Neural crest cell (in vitro differentiated cells): Measurements from ENCODE around the gene CFDP1. TPM values are rescaled to one million over a fixed set of nuclear protein-coding genes. Genes with fewer than 3 reads are reported as not detected.

Experiments
- DNase-seq: peaks from one replicate; pipeline ENCODE4 v3.0.0; 2021; ENCODE audit warnings: low read depth, mixed read lengths, low spot score
- H3K27ac Mint-ChIP-seq: one replicate; pipeline ENCODE4 v1.8.0; 2021; ENCODE audit warnings: mild to moderate bottlenecking, mixed read lengths; ENCODE audit not compliant: unreplicated experiment
- H3K27me3 Mint-ChIP-seq: 2 replicates; pipeline ENCODE4 v1.8.0; 2021; ENCODE audit warnings: low read depth, mild to moderate bottlenecking, mixed read lengths
- H3K36me3 Mint-ChIP-seq: 2 replicates; pipeline ENCODE4 v1.8.0; 2021; ENCODE audit warnings: low read depth, mild to moderate bottlenecking, mixed read lengths
- H3K4me1 Mint-ChIP-seq: 2 replicates; pipeline ENCODE4 v1.8.0; 2021; ENCODE audit warnings: mixed read lengths
- H3K4me3 Mint-ChIP-seq: one replicate; pipeline ENCODE4 v1.8.0; 2021; ENCODE audit warnings: mild to moderate bottlenecking, mixed read lengths
- H3K9me3 Mint-ChIP-seq: 2 replicates; pipeline ENCODE4 v1.8.0; 2021; ENCODE audit warnings: mixed read lengths
- CTCF ChIP-seq: fragments of 200-600 bp; sonication (generic); conservative IDR thresholded peaks from 2 replicates; pipeline ENCODE4 v1.5.0; 2021; ENCODE audit warnings: antibody characterized with exemption, mild to moderate bottlenecking
- total RNA-seq: library from RNA; stranded (reverse); gene quantifications from 2 replicates; pipeline ENCODE4 v1.2.1, GENCODE V29; 2021

CFDP1 gene
- total RNA-seq, 1 donor from 2014 or later: 99.8 TPM

GRCh38 chr16:75333721-75334163 lies 99.6 kb downstream of the CFDP1 start:
- TF ChIP-seq CTCF: no peak
- Mint-ChIP-seq H3K4me3 (no peak overlapping the region), H3K9me3 (no peaks in the 10 kb centered on the region), H3K36me3 (peaks cover 10% of the 10 kb centered on the region), H3K27ac (no peak overlapping the region), H3K27me3 (no peaks in the 10 kb centered on the region), H3K4me1 (peaks cover 51% of the 10 kb centered on the region)
- no peak for DNase-seq

- TF ChIP-seq CTCF: no peak
- DNase-seq: no peak
- Mint-ChIP-seq H3K9me3 (no peaks in the 10 kb centered on the region), H3K4me1 (peaks cover 45% of the 10 kb centered on the region), H3K36me3 (peaks cover 2% of the 10 kb centered on the region), H3K4me3 (no peak overlapping the region), H3K27ac (no peak overlapping the region), H3K27me3 (no peaks in the 10 kb centered on the region)
These were observed 103.4 kb downstream of the CFDP1 start for GRCh38 chr16:75329943-75330342.

GRCh38 chr16:75326333-75326732 lies 107.0 kb downstream of the CFDP1 start:
- Mint-ChIP-seq H3K9me3 (no peaks in the 10 kb centered on the region), H3K27ac (no peak overlapping the region), H3K4me3 (no peak overlapping the region), H3K27me3 (no peaks in the 10 kb centered on the region), H3K36me3 (peaks cover 2% of the 10 kb centered on the region), H3K4me1 (peaks cover 46% of the 10 kb centered on the region)
- DNase-seq: no peak
- TF ChIP-seq CTCF: no peak

GRCh38 chr16:75323933-75324332 lies 109.4 kb downstream of the CFDP1 start:
- H3K36me3 Mint-ChIP-seq: peaks cover 2% of the 10 kb centered on the region
- DNase-seq: no peak
- no peak for TF ChIP-seq CTCF
- H3K27me3 Mint-ChIP-seq: no peaks in the 10 kb centered on the region
- peaks cover 58% of the 10 kb centered on the region for H3K4me1 Mint-ChIP-seq
- H3K4me3 Mint-ChIP-seq: no peak overlapping the region
- H3K9me3 Mint-ChIP-seq: no peaks in the 10 kb centered on the region
- H3K27ac Mint-ChIP-seq: no peak overlapping the region

GRCh38 chr16:75323198-75323597 lies 110.1 kb downstream of the CFDP1 start:
- no peak for TF ChIP-seq CTCF
- Mint-ChIP-seq H3K9me3 (no peaks in the 10 kb centered on the region), H3K27me3 (no peaks in the 10 kb centered on the region), H3K36me3 (peaks cover 2% of the 10 kb centered on the region), H3K4me1 (peaks cover 62% of the 10 kb centered on the region), H3K4me3 (no peak overlapping the region), H3K27ac (no peak overlapping the region)
- no peak for DNase-seq

- peaks cover 62% of the 10 kb centered on the region for H3K4me1 Mint-ChIP-seq
- H3K4me3 Mint-ChIP-seq: no peak overlapping the region
- no peaks in the 10 kb centered on the region for H3K9me3 Mint-ChIP-seq
- no peak for DNase-seq
- no peak for TF ChIP-seq CTCF
- H3K27me3 Mint-ChIP-seq: no peaks in the 10 kb centered on the region
- no peak overlapping the region for H3K27ac Mint-ChIP-seq
- peaks cover 2% of the 10 kb centered on the region for H3K36me3 Mint-ChIP-seq
These were observed 110.6 kb downstream of the CFDP1 start for GRCh38 chr16:75322740-75323139.
